SK-N-SH (cell line): ENCODE measurements around the gene RAB24. TPM values are rescaled to one million over a fixed set of nuclear protein-coding genes. Genes with fewer than 3 reads are reported as not detected.

Source experiments
- CTCF ChIA-PET: fragments of 300-600, 350-600 bp; formaldehyde crosslinking; extraction: SDS; loops from one replicate; lab custom pipeline; 2021; lab: Yijun Ruan, JAX
- POLR2A ChIA-PET: fragments of 350-600 bp; sonication (Branson Sonifier 250); formaldehyde crosslinking; extraction: SDS; loops from one replicate; lab custom pipeline; 2020; ENCODE audit warnings: antibody characterized with exemption, inconsistent platforms; lab: Yijun Ruan, JAX
- DNase-seq: peaks from one replicate; pipeline ENCODE4 v3.0.0; 2012
- H2AFZ ChIP-seq: fragments of 200-600 bp; sonication (generic); 2 replicates; pipeline ENCODE4 v1.8.1; 2016; ENCODE audit warnings: antibody characterized with exemption, mild to moderate bottlenecking, low read depth
- H3F3A ChIP-seq: fragments of 200-600 bp; sonication (generic); replicated peaks from 2 replicates; pipeline ENCODE3; 2016; ENCODE audit warnings: antibody characterized with exemption, mild to moderate bottlenecking; ENCODE audit not compliant: insufficient read depth
- H3K27ac ChIP-seq, 2 experiments: fragments of 200-500 bp in 1 of 2; fragments of 200-600 bp in 1 of 2; sonication (Bioruptor generic) in 1 of 2; sonication (generic), shearing (Covaris generic) in 1 of 2; 2 replicates each; pipeline versions ENCODE4 v1.5.1 to v1.6.1; 2014 to 2016; ENCODE audit warnings: low read depth in 2 of 2, inconsistent platforms in 1 of 2, low read length in 1 of 2, mild to moderate bottlenecking in 1 of 2, mixed read lengths in 1 of 2
- H3K27me3 ChIP-seq: fragments of 200-600 bp; sonication (generic), shearing (Covaris generic); 2 replicates; pipeline ENCODE4 v1.6.1; 2016; ENCODE audit warnings: mixed run types; ENCODE audit not compliant: insufficient read depth
- H3K36me3 ChIP-seq, 2 experiments: fragments of 200-500 bp in 1 of 2; fragments of 200-600 bp in 1 of 2; sonication (Bioruptor generic) in 1 of 2; sonication (generic) in 1 of 2; replicated peaks in 1 of 2; 2 replicates each; pipeline versions ENCODE3 to v1.5.1; 2014 to 2016; ENCODE audit warnings: low read length in 1 of 2, mild to moderate bottlenecking in 1 of 2; ENCODE audit not compliant: insufficient read depth in 2 of 2, control insufficient read depth in 1 of 2
- H3K4me1 ChIP-seq, 2 experiments: fragments of 200-500 bp in 1 of 2; fragments of 200-600 bp in 1 of 2; sonication (Bioruptor generic) in 1 of 2; sonication (generic), shearing (Covaris generic) in 1 of 2; 2 replicates each; pipeline versions ENCODE4 v1.5.1 to v1.6.1; 2014 to 2016; ENCODE audit warnings: low read depth in 1 of 2, low read length in 1 of 2, mixed run types in 1 of 2; ENCODE audit not compliant: insufficient read depth in 2 of 2, control insufficient read depth in 1 of 2
- H3K4me2 ChIP-seq: fragments of 200-600 bp; sonication (generic), shearing (Covaris generic); 2 replicates; pipeline ENCODE4 v1.6.1; 2017; ENCODE audit warnings: mixed run types
- H3K4me3 ChIP-seq, 2 experiments: fragments of 200-500 bp in 1 of 2; fragments of 200-600 bp in 1 of 2; sonication (Bioruptor generic) in 1 of 2; sonication (generic), shearing (Covaris generic) in 1 of 2; 2 replicates each; pipeline versions ENCODE4 v1.5.1 to v1.8.1; 2014 to 2016; ENCODE audit warnings: low read depth in 2 of 2, inconsistent platforms in 1 of 2, low read length in 1 of 2, mild to moderate bottlenecking in 1 of 2, mixed read lengths in 1 of 2, moderate library complexity in 1 of 2
- H3K79me2 ChIP-seq: fragments of 200-600 bp; sonication (generic); 2 replicates; pipeline ENCODE4 v1.8.1; 2017; ENCODE audit warnings: mild to moderate bottlenecking; ENCODE audit not compliant: insufficient read depth
- H3K9ac ChIP-seq: fragments of 200-600 bp; sonication (generic); 2 replicates; pipeline ENCODE4 v1.6.1; 2017; ENCODE audit warnings: mixed run types
- H3K9me2 ChIP-seq: fragments of 200-600 bp; sonication (generic); 2 replicates; pipeline ENCODE4 v1.6.1; 2017; ENCODE audit warnings: mixed run types
- H3K9me3 ChIP-seq: fragments of 200-600 bp; sonication (generic); 2 replicates; pipeline ENCODE4 v1.6.1; 2017; ENCODE audit warnings: mixed run types, mild to moderate bottlenecking, moderate library complexity
- H4K20me1 ChIP-seq: fragments of 200-600 bp; sonication (generic); 2 replicates; pipeline ENCODE4 v1.6.1; 2017; ENCODE audit warnings: mild to moderate bottlenecking, mixed run types; ENCODE audit not compliant: insufficient read depth
- EP300 ChIP-seq, 2 experiments: IDR thresholded peaks; 2 replicates each; pipeline versions ENCODE4 v1.4.0 to v1.6.1; 2012; ENCODE audit warnings: borderline replicate concordance in 1 of 2, low read depth in 1 of 2, low read length in 1 of 2
- EZH2phosphoT487 ChIP-seq: fragments of 200-600 bp; sonication (generic); IDR thresholded peaks from 2 replicates; pipeline ENCODE4 v1.6.1; 2017; ENCODE audit warnings: low read depth, mixed run types, mild to moderate bottlenecking, antibody characterized with exemption, moderate library complexity, borderline replicate concordance
- FOSL2 ChIP-seq: IDR thresholded peaks from 2 replicates; pipeline ENCODE4 v1.4.0; 2012; ENCODE audit warnings: low read depth, mild to moderate bottlenecking, moderate library complexity, borderline replicate concordance
- FOXM1 ChIP-seq: IDR thresholded peaks from 2 replicates; pipeline ENCODE4 v1.4.0; 2012; ENCODE audit warnings: low read depth, mild to moderate bottlenecking
- GATA2 ChIP-seq: sonication (generic); formaldehyde crosslinking; IDR thresholded peaks from 2 replicates; pipeline ENCODE4 v1.5.0; 2020; ENCODE audit warnings: mild to moderate bottlenecking, missing genetic modification reagents
- JUND ChIP-seq: IDR thresholded peaks from 2 replicates; pipeline ENCODE4 v1.4.0; 2012
- MXI1 ChIP-seq: IDR thresholded peaks from 2 replicates; pipeline ENCODE4 v1.6.1; 2012; ENCODE audit warnings: mild to moderate bottlenecking, low read depth, low read length, improper control_type of control experiment
- NFIC ChIP-seq: IDR thresholded peaks from 2 replicates; pipeline ENCODE4 v1.4.0; 2012; ENCODE audit warnings: borderline replicate concordance
- RAD21 ChIP-seq: IDR thresholded peaks from 2 replicates; pipeline ENCODE4 v1.6.1; 2012; ENCODE audit warnings: mild to moderate bottlenecking, low read length
- RCOR1 ChIP-seq: fragments of 150-350 bp; IDR thresholded peaks from 2 replicates; pipeline ENCODE4 v1.6.1; 2017; ENCODE audit warnings: antibody characterized with exemption, low read length
- RXRA ChIP-seq: IDR thresholded peaks from 2 replicates; pipeline ENCODE4 v1.4.0; 2012; ENCODE audit warnings: low read depth, mild to moderate bottlenecking, borderline replicate concordance
- SMC3 ChIP-seq: IDR thresholded peaks from 2 replicates; pipeline ENCODE4 v1.6.1; 2012; ENCODE audit warnings: low read depth, low read length, improper control_type of control experiment
- TAF1 ChIP-seq: IDR thresholded peaks from 2 replicates; pipeline ENCODE4 v1.6.1; 2012; ENCODE audit warnings: low read depth, mild to moderate bottlenecking, low read length, moderate library complexity, borderline replicate concordance
- TCF12 ChIP-seq: IDR thresholded peaks from 2 replicates; pipeline ENCODE4 v1.4.0; 2012
- TEAD4 ChIP-seq: IDR thresholded peaks from 2 replicates; pipeline ENCODE4 v1.4.0; 2012; ENCODE audit warnings: mild to moderate bottlenecking, borderline replicate concordance; ENCODE audit not compliant: insufficient read depth
- YY1 ChIP-seq: IDR thresholded peaks from 2 replicates; pipeline ENCODE4 v1.4.0; 2012; ENCODE audit warnings: low read depth, mild to moderate bottlenecking
- WGBS: methylation state at CpG from one replicate; pipeline ENCODE4 v1.1.6; 2017; ENCODE audit warnings: low lambda C conversion rate; 5-methylcytosine and 5-hydroxymethylcytosine counted together
- polyA plus RNA-seq, 3 experiments: library from polyadenylated mRNA; depleted of rRNA; stranded (reverse); fragments of >200 nt; gene quantifications; 2 replicates each; pipeline ENCODE4 v1.2.3, GENCODE V29; 2012
- TF ChIP-seq, protein P1 (sequence below): IDR thresholded peaks from 2 replicates; pipeline ENCODE4 v1.4.0; 2012; ENCODE audit warnings: low read depth, borderline replicate concordance
- TF ChIP-seq, protein P2 (sequence below): fragments of 200-600 bp; sonication (generic); IDR thresholded peaks from 2 replicates; pipeline ENCODE4 v1.6.1; 2017; ENCODE audit warnings: antibody characterized with exemption, mild to moderate bottlenecking, moderate library complexity
- TF ChIP-seq, protein P3 (sequence below): IDR thresholded peaks from 2 replicates; pipeline ENCODE4 v1.4.0; 2012; ENCODE audit warnings: low read depth
- TF ChIP-seq, protein P4 (sequence below): IDR thresholded peaks from 2 replicates; pipeline ENCODE4 v1.6.1; 2012; ENCODE audit warnings: mild to moderate bottlenecking, low read depth, low read length, moderate library complexity

RAB24 gene
- polyA plus RNA-seq, 1 of the 3 experiments (the other 2 are of a cell fraction), result 101 TPM

DNA sequence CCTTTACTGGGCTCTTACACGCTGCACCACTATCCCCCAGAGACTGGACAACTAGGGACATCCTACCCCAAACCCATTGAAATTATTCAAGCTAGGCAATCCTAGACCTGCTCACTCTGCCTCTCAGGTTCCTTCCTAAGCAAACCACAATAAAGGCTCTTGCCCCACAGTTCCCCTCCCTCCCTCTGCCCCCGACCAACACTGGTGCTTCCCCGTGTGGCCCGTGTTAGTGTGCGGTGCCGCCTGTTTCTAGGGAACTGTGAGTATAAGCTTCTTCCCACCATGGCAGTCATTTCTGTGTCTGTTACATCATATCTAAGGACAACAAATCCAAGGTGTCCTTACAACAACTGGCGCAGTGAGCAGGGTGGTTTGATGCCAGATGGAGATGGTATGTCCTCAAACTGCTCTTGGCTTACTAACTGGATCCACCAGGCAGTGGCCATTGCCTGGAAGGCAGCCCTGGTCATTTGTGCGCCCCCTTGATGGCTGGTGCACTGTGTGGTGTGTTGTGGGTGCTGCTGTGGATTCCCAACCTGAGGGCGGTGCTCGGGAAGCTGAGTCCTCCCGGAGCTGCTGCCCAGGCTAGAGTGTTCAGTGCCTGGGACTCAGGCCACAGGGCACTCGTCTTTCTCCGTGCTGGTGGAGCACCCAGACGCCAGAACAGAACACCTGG is 16.5 kb upstream of the RAB24 start:
- no peak overlapping the region for H3K9ac ChIP-seq
- WGBS, result 93% methylated on average over 9 of the region's 14 CpGs
- H3K27me3 ChIP-seq, result no peaks in the 10 kb centered on the region
- TF ChIP-seq, protein P1, sequence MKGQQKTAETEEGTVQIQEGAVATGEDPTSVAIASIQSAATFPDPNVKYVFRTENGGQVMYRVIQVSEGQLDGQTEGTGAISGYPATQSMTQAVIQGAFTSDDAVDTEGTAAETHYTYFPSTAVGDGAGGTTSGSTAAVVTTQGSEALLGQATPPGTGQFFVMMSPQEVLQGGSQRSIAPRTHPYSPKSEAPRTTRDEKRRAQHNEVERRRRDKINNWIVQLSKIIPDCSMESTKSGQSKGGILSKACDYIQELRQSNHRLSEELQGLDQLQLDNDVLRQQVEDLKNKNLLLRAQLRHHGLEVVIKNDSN, result no peak
- H3K4me2 ChIP-seq, result no peak overlapping the region
- no peak for DNase-seq
- peaks cover 0 to 8% of the 10 kb centered on the region in 2 experiments for H3K36me3 ChIP-seq
- H4K20me1 ChIP-seq, result no peaks in the 10 kb centered on the region
- ChIA-PET CTCF (interaction anchor here (3.4 to 3.5 kb wide), 2 partner anchors 11 to 15 kb away, joined by 23 to 26 read pairs; no protein-coding TSS in a partner anchor), POLR2A (no interaction called here)
- H3K79me2 ChIP-seq, result no peaks in the 10 kb centered on the region
- no peak overlapping the region for H3K4me3 ChIP-seq
- no peak overlapping the region for H3K27ac ChIP-seq
- no peaks in the 10 kb centered on the region for H3K4me1 ChIP-seq
- H3F3A ChIP-seq, result peaks cover 5% of the 10 kb centered on the region
- no peak overlapping the region for H2AFZ ChIP-seq
- H3K9me3 ChIP-seq, result no peaks in the 10 kb centered on the region
- H3K9me2 ChIP-seq, result no peaks in the 10 kb centered on the region

DNA sequence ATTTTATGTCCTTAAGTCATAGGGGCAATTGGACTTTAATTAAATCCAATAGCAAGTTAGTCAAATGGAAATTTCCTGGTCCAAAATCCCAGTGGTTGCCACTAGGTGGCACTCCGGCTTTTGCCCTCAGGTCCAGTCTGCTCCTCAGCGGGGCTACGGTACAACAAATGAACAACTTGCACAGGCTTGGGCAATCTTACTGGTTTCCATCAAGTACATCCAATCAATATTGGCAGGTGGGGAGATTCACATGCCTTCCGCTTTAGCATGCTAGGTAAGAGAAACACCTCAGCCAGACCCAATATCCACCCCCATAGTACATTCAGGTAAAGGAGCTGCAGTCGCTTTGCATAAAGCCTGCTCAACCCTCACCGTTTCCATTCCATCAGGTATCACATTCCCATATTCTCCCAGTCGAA is 14.4 kb upstream of the RAB24 start:
- Histone ChIP-seq H3K9me2 (no peaks in the 10 kb centered on the region), H3K9me3 (no peaks in the 10 kb centered on the region), H3K4me1 (peaks cover 0 to under 1% of the 10 kb centered on the region in 2 experiments; a peak in 1 of 4 replicates), H4K20me1 (no peaks in the 10 kb centered on the region), H3K4me3 (peak overlapping the region in 1 of 2 experiments; percentile 24; a peak in 1 of 4 replicates), H3K4me2 (no peak overlapping the region), H2AFZ (no peak overlapping the region), H3K9ac (no peak overlapping the region), H3F3A (peaks cover 5% of the 10 kb centered on the region)
- 43% methylated on average over 7 of the region's 7 CpGs for WGBS
- CTCF ChIA-PET, result interaction anchor here (0.6 to 4.0 kb wide), 29 partner anchors 9 to 236 kb away, joined by 3 to 31 read pairs (median 4); no protein-coding TSS in a partner anchor
- peak; percentile 73 for DNase-seq
- TF ChIP-seq TEAD4, result no peak
- TF ChIP-seq YY1, result no peak
- TF ChIP-seq, protein P2, sequence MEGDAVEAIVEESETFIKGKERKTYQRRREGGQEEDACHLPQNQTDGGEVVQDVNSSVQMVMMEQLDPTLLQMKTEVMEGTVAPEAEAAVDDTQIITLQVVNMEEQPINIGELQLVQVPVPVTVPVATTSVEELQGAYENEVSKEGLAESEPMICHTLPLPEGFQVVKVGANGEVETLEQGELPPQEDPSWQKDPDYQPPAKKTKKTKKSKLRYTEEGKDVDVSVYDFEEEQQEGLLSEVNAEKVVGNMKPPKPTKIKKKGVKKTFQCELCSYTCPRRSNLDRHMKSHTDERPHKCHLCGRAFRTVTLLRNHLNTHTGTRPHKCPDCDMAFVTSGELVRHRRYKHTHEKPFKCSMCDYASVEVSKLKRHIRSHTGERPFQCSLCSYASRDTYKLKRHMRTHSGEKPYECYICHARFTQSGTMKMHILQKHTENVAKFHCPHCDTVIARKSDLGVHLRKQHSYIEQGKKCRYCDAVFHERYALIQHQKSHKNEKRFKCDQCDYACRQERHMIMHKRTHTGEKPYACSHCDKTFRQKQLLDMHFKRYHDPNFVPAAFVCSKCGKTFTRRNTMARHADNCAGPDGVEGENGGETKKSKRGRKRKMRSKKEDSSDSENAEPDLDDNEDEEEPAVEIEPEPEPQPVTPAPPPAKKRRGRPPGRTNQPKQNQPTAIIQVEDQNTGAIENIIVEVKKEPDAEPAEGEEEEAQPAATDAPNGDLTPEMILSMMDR, result peak; percentile 88
- TF ChIP-seq JUND, result no peak
- TF ChIP-seq, protein P3, sequence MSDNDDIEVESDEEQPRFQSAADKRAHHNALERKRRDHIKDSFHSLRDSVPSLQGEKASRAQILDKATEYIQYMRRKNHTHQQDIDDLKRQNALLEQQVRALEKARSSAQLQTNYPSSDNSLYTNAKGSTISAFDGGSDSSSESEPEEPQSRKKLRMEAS, result no peak
- TF ChIP-seq SMC3, result peak; percentile 51
- TF ChIP-seq EZH2phosphoT487, result no peak
- TF ChIP-seq, protein P4, sequence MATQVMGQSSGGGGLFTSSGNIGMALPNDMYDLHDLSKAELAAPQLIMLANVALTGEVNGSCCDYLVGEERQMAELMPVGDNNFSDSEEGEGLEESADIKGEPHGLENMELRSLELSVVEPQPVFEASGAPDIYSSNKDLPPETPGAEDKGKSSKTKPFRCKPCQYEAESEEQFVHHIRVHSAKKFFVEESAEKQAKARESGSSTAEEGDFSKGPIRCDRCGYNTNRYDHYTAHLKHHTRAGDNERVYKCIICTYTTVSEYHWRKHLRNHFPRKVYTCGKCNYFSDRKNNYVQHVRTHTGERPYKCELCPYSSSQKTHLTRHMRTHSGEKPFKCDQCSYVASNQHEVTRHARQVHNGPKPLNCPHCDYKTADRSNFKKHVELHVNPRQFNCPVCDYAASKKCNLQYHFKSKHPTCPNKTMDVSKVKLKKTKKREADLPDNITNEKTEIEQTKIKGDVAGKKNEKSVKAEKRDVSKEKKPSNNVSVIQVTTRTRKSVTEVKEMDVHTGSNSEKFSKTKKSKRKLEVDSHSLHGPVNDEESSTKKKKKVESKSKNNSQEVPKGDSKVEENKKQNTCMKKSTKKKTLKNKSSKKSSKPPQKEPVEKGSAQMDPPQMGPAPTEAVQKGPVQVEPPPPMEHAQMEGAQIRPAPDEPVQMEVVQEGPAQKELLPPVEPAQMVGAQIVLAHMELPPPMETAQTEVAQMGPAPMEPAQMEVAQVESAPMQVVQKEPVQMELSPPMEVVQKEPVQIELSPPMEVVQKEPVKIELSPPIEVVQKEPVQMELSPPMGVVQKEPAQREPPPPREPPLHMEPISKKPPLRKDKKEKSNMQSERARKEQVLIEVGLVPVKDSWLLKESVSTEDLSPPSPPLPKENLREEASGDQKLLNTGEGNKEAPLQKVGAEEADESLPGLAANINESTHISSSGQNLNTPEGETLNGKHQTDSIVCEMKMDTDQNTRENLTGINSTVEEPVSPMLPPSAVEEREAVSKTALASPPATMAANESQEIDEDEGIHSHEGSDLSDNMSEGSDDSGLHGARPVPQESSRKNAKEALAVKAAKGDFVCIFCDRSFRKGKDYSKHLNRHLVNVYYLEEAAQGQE, result no peak
- TF ChIP-seq MXI1, result no peak
- TF ChIP-seq RCOR1, result no peak
- TF ChIP-seq GATA2, result no peak
- TF ChIP-seq FOSL2, result no peak
- TF ChIP-seq TAF1, result no peak
- TF ChIP-seq EP300 (IDR thresholded peaks at IDR 0.05; ENCODE audit: borderline replicate concordance in 1 of 2, low read depth in 1 of 2, low read length in 1 of 2), result no peak
- TF ChIP-seq RAD21, result peak; percentile 78
- no peak for TF ChIP-seq TCF12
- TF ChIP-seq FOXM1, result no peak
- no peak for TF ChIP-seq NFIC
- TF ChIP-seq, protein P1, result no peak
- TF ChIP-seq RXRA, result no peak
- TF ChIP-seq, all 33 proteins: peak for 3
- POLR2A ChIA-PET, result no interaction called here
- no peak overlapping the region for H3K27ac ChIP-seq
- H3K36me3 ChIP-seq, result peaks cover 0 to 8% of the 10 kb centered on the region in 2 experiments
- no peaks in the 10 kb centered on the region for H3K27me3 ChIP-seq
- no peaks in the 10 kb centered on the region for H3K79me2 ChIP-seq
